Heart left ventricle (tissue), 13 donors: ENCODE results near the gene OR2T35.

Experiments
- POLR2A ChIP-seq, 2 donors: fragments of 450-650 bp; IDR thresholded peaks; one replicate each; pipeline ENCODE4 v1.6.1; 2017; ENCODE audit warnings: antibody characterized with exemption in 2 of 2, mild to moderate bottlenecking in 2 of 2, moderate library complexity in 2 of 2
- TF ChIP-seq, protein P1 (sequence below), 12 donors: fragments of 200-600 bp; sonication (generic) in 4 of 12; IDR thresholded peaks; one replicate each; pipeline versions ENCODE4 v1.5.0 to v1.8.0; 2018 to 2022; ENCODE audit warnings: antibody characterized with exemption in 12 of 12, mild to moderate bottlenecking in 5 of 12
- donor health status: ischemic (EF 13 %, LVEDD 7.1; RV severe dilation, severe dysfunction).
- donor health status: DM: no; HTN: yes; CAD: no.
- donor health status: DM: no; HTN: no; CAD: no.
- donor health status: ischemic (EF 25% LVEDD 6.9; RV normal size, moderate dysfunction).
- donor health status: ischemic (EF 25% LVEDD 5.7; RV mildly dilated, moderate dysfunction).
- donor health status: ischemic (EF 35%, LVEDD 5.7; RV mildly dilated, moderate dysfunction).
- donor health status: nonischemic (EF 11% LVEDD 7.7; RV severe dilation, severe dysfunction).
- donor health status: DM: yes; HTN: yes; CAD: no.
- donor health status: PGD.
- donor health status: ischemic (EF 29% LVEDD 5.4; RV normal size, mild dysfunction).
- donor health status: nonischemic (EF 23%, LVEDD 6.1; RV moderate dilation, normal function).

DNA sequence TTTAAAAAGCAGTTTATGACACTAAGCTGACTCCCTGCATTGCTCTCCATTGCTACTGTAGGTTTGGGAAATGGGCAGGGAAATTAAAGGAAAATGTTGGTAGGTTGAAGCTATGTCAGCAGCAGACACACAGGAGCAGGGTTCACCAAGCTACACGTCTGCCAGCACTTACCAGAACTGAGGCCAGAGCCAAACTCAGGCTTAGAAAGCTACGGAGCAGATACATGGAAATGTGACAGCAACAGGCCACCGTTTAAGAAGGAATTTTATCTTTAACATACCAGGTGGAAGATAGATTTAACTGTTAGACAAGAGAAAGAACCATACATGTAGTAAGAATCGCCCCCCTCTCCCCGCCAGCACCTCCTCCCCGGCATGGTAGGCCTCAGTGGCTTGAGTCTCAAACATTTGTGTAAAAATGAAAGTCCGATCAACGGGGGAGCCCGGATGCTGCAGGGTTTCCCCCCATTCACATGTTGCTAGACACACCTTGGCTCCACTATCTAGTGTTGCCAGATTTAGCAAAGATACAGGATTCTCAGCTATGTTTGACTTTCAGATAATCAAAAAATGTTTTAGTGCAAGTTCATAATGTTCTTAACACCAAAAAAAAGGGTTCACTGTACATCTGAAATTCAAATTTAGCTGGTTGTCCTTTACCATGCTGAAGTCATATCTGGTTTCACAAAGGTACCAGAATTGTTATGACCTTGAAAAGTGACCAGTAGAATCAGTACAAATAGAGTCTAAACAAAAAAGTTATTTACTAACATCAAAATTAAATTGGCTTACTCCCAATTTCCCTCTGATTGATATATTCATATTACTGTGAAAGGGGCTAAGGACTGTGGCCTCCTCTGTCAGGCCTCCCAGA is 16.9 kb downstream of the OR2T35 start:
- TF ChIP-seq, protein P1, sequence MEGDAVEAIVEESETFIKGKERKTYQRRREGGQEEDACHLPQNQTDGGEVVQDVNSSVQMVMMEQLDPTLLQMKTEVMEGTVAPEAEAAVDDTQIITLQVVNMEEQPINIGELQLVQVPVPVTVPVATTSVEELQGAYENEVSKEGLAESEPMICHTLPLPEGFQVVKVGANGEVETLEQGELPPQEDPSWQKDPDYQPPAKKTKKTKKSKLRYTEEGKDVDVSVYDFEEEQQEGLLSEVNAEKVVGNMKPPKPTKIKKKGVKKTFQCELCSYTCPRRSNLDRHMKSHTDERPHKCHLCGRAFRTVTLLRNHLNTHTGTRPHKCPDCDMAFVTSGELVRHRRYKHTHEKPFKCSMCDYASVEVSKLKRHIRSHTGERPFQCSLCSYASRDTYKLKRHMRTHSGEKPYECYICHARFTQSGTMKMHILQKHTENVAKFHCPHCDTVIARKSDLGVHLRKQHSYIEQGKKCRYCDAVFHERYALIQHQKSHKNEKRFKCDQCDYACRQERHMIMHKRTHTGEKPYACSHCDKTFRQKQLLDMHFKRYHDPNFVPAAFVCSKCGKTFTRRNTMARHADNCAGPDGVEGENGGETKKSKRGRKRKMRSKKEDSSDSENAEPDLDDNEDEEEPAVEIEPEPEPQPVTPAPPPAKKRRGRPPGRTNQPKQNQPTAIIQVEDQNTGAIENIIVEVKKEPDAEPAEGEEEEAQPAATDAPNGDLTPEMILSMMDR (IDR thresholded peaks at IDR 0.05) = no peak
- no peak for TF ChIP-seq POLR2A (IDR thresholded peaks at IDR 0.05)
